ENCODE measurements around the gene MAP3K9. TPM values are rescaled to one million over a fixed set of nuclear protein-coding genes. Genes with fewer than 3 reads are reported as not detected.

Gene MAP3K9
- polyA plus RNA-seq, 1 donor from 2014 or later, result 10.4 TPM

GRCh38 chr14:70804556-70805162 is 4.7 kb downstream of the MAP3K9 start:
- no peak overlapping the region for H3K9ac ChIP-seq (ENCODE audit: low read length)
- peaks cover 63% of the 10 kb centered on the region for H3K79me2 ChIP-seq (replicated peaks; ENCODE audit: insufficient read depth, low read length)
- H3K36me3 ChIP-seq (ENCODE audit: insufficient read depth, low read length), result no peaks in the 10 kb centered on the region
- H4K20me1 ChIP-seq (ENCODE audit: insufficient read depth), result no peaks in the 10 kb centered on the region
- no peaks in the 10 kb centered on the region for H3K9me3 ChIP-seq (ENCODE audit: low read length)
- H3K4me3 ChIP-seq (ENCODE audit: low read length), result no peak overlapping the region
- no peak overlapping the region for H3K27ac ChIP-seq (ENCODE audit: low read length)
- H3F3A ChIP-seq (ENCODE audit: insufficient read depth, low read length, poor library complexity, severe bottlenecking), result no peaks in the 10 kb centered on the region
- no peaks in the 10 kb centered on the region for H3K9me2 ChIP-seq (ENCODE audit: insufficient read depth, low read length)
- H3K4me2 ChIP-seq (ENCODE audit: low read length), result no peak overlapping the region
- no peaks in the 10 kb centered on the region for H3K27me3 ChIP-seq (ENCODE audit: insufficient read depth, low read depth, low read length)
- TF ChIP-seq POLR2AphosphoS5 (IDR thresholded peaks at IDR 0.05) (no peak), RAD21 (conservative IDR thresholded peaks at IDR 0.05) (no peak), EZH2 (IDR thresholded peaks at IDR 0.05; ENCODE audit: borderline replicate concordance, insufficient read depth, low read length, poor library complexity, severe bottlenecking) (no peak), MXI1 (conservative IDR thresholded peaks at IDR 0.05; ENCODE audit: poor library complexity, severe bottlenecking) (no peak), REST (IDR thresholded peaks at IDR 0.05; ENCODE audit: borderline replicate concordance) (no peak), TAF1 (IDR thresholded peaks at IDR 0.05; ENCODE audit: low read depth) (no peak), EP300 (conservative IDR thresholded peaks at IDR 0.05; ENCODE audit: poor library complexity, severe bottlenecking) (no peak), SMC3 (conservative IDR thresholded peaks at IDR 0.05; ENCODE audit: poor library complexity) (no peak)
- no peak overlapping the region for H2AFZ ChIP-seq (ENCODE audit: low read depth, low read length)

DNA sequence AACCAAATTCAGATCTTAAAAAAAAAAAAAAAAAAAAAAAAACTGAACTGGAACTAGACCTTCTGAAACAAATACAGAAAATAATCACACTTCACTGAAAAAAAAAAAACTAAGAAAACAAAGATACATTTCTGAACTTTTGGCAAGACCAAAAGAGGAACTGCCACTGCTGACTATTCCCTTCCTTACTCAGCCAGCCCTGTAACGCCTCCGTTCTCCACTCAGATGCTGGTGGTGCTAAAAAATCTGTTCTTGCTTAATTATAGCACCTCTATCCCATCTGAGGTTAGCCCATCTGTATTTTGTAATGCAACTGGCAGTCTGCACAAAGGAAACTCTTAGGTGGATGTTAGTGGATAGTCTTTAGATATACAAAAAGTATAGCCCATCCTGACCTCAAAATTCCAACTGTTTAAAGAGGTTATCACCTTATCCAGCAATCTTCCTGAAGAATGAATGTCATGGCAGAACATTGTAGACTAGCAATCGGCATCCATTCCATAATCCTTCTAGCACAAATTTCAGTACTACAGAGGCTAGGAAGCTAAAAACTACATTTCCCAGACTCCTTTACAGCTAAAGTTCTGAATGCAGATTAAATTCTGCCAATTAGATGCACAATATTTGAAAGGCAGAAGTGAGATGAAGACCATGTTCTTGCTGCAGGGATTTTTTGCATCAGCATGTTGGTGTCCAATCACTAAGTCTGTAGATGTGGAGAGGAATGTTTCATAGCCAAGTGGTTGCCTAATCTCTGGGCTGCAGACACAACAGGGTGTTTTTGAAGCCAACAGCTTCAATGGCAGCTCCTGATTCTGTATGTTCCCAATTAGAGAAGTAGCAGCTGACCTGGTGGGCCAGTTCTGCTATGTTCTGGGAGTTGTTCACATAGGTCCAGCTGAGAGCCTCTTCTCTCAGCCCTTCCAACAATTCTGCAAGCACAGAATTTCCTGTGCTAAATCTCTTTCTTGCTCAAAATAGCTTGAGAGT is 5.7 kb downstream of the MAP3K9 start:
- Histone ChIP-seq H3K9me3 (ENCODE audit: low read length) (no peaks in the 10 kb centered on the region), H3K36me3 (ENCODE audit: insufficient read depth, low read length) (no peaks in the 10 kb centered on the region), H3K4me3 (ENCODE audit: low read length) (no peak overlapping the region), H3K79me2 (replicated peaks; ENCODE audit: insufficient read depth, low read length) (peaks cover 63% of the 10 kb centered on the region), H3K27me3 (ENCODE audit: insufficient read depth, low read depth, low read length) (no peaks in the 10 kb centered on the region), H3K4me2 (ENCODE audit: low read length) (no peak overlapping the region), H3K9me2 (ENCODE audit: insufficient read depth, low read length) (no peaks in the 10 kb centered on the region), H4K20me1 (ENCODE audit: insufficient read depth) (no peaks in the 10 kb centered on the region), H3K27ac (ENCODE audit: low read length) (no peak overlapping the region), H3K9ac (ENCODE audit: low read length) (no peak overlapping the region), H2AFZ (ENCODE audit: low read depth, low read length) (no peak overlapping the region), H3F3A (ENCODE audit: insufficient read depth, low read length, poor library complexity, severe bottlenecking) (no peaks in the 10 kb centered on the region)
- TF ChIP-seq SMC3 (conservative IDR thresholded peaks at IDR 0.05; ENCODE audit: poor library complexity) (no peak), EZH2 (IDR thresholded peaks at IDR 0.05; ENCODE audit: borderline replicate concordance, insufficient read depth, low read length, poor library complexity, severe bottlenecking) (no peak), EP300 (conservative IDR thresholded peaks at IDR 0.05; ENCODE audit: poor library complexity, severe bottlenecking) (no peak)

All from neural cell (in vitro differentiated cells).